H1 (cell line): ENCODE measurements around the gene KPNA3. TPM values are rescaled to one million over a fixed set of nuclear protein-coding genes. Genes with fewer than 3 reads are reported as not detected.

Experiments used
- TCF12 ChIP-seq: IDR thresholded peaks from 2 replicates; pipeline ENCODE4 v1.6.1; 2011; ENCODE audit warnings: low read depth, mild to moderate bottlenecking, low read length
- polyA plus RNA-seq, 7 experiments: library from polyadenylated mRNA; depleted of rRNA in 3 of 7; stranded (reverse) in 5 of 7; unstranded in 2 of 7; fragments of >200 nt in 5 of 7; fragments of 200-250 nt in 2 of 7; gene quantifications; 1 replicate in 5 of 7; 2 replicates in 1 of 7; 4 replicates in 1 of 7; pipeline versions ENCODE4 v1.2.1 to v1.2.3, GENCODE V29; 2011 to 2013; ENCODE audit warnings: missing spikeins in 2 of 7, mixed read lengths in 2 of 7
- total RNA-seq: library from RNA; stranded (reverse); fragmentation: NEBNext Ultra II Directional; extraction: Animal tissue kit (Norgen Biotek cat#: 25700); gene quantifications from 2 replicates; pipeline ENCODE4 v1.2.1, GENCODE V29; 2021

Gene KPNA3
- total and polyA plus RNA-seq, 2 of the 8 experiments (the other 6 are each of a cell fraction or from before 2014, with no cell fraction given), result 21.4 to 63.2 TPM

- no peak for TF ChIP-seq TCF12
Measured at GRCh38 chr13:49739498-49740187, 52.8 kb downstream of the KPNA3 start (continued).
